GM19240 (cell line): ENCODE results near the gene ZFYVE26.
A peak's percentile ranks its signal among the peaks of the same experiment; 100 is the strongest.
"Not testable (repeated sequence)": the region's sequence is repeated elsewhere in the genome, so short reads cannot be mapped to it uniquely, and the experiment has no call there.

Experiments used
- DNase-seq: peaks from one replicate; pipeline ENCODE4 v3.0.0; 2011; ENCODE audit warnings: low spot score; ENCODE audit not compliant: insufficient read length

Gene ZFYVE26

GRCh38 chr14:67816326-67817002, at the start of gene ZFYVE26:
Gene ZFYVE26, minus strand, starts transcription at chr14:67816590. Its CDS starts 627 bp downstream, at chr14:67815963.
- DNase-seq = peak; percentile 38

GRCh38 chr14:67863223-67863622, 46.8 kb upstream of the ZFYVE26 start:
- DNase-seq = no peak

GRCh38 chr14:67859169-67859749, 42.9 kb upstream of the ZFYVE26 start:
- no peak for DNase-seq

- DNase-seq = no peak
These were observed 41.5 kb upstream of the ZFYVE26 start for GRCh38 chr14:67857778-67858350.

- DNase-seq = no peak
These were observed 40.4 kb upstream of the ZFYVE26 start for GRCh38 chr14:67856827-67857226.

GRCh38 chr14:67853715-67854114, 37.3 kb upstream of the ZFYVE26 start:
- DNase-seq = no peak

- DNase-seq = no peak
These were observed 36.7 kb upstream of the ZFYVE26 start for GRCh38 chr14:67852926-67853604.

GRCh38 chr14:67851785-67852410, 35.5 kb upstream of the ZFYVE26 start:
- no peak for DNase-seq

- no peak for DNase-seq
These were observed 33.9 kb upstream of the ZFYVE26 start for GRCh38 chr14:67850066-67850830.

GRCh38 chr14:67846029-67846610, 29.7 kb upstream of the ZFYVE26 start:
- no peak for DNase-seq

GRCh38 chr14:67837011-67837624, 20.7 kb upstream of the ZFYVE26 start:
- DNase-seq = no peak

GRCh38 chr14:67835596-67835995, 19.2 kb upstream of the ZFYVE26 start:
- DNase-seq = no peak

GRCh38 chr14:67833403-67833802, 17.0 kb upstream of the ZFYVE26 start:
- no peak for DNase-seq

GRCh38 chr14:67831113-67831512, 14.7 kb upstream of the ZFYVE26 start:
- no peak for DNase-seq

- DNase-seq = no peak
These were observed 4.7 kb upstream of the ZFYVE26 start for GRCh38 chr14:67821121-67821520.

- DNase-seq = no peak
These were observed 4.1 kb upstream of the ZFYVE26 start for GRCh38 chr14:67820428-67820971.

GRCh38 chr14:67819563-67820421, 3.4 kb upstream of the ZFYVE26 start, which contains the start of gene RAD51B:
Gene RAD51B, plus strand, starts transcription at chr14:67819779.
- DNase-seq = peak; percentile 53

GRCh38 chr14:67818476-67818875, 2.1 kb upstream of the ZFYVE26 start:
- DNase-seq = not testable (repeated sequence)
